Endodermal cell (in vitro differentiated cells): ENCODE results near the gene CEMIP2. TPM values are rescaled to one million over a fixed set of nuclear protein-coding genes. Genes with fewer than 3 reads are reported as not detected.

Source experiments
- DNase-seq: peaks from one replicate; pipeline ENCODE4 v3.0.0-alpha.2; 2017
- H3K27ac ChIP-seq: 2 replicates; pipeline ENCODE4 v1.5.1; 2013; ENCODE audit warnings: mild to moderate bottlenecking, low read depth, low read length, moderate library complexity
- H3K27me3 ChIP-seq: 2 replicates; pipeline ENCODE4 v1.6.1; 2013; ENCODE audit warnings: mild to moderate bottlenecking, low read length, moderate library complexity; ENCODE audit not compliant: insufficient read depth, control insufficient read depth, poor library complexity, severe bottlenecking
- H3K36me3 ChIP-seq: 2 replicates; pipeline ENCODE4 v1.7.0; 2013; ENCODE audit warnings: mild to moderate bottlenecking, low read length, moderate library complexity; ENCODE audit not compliant: control insufficient read depth, insufficient read depth
- H3K4me1 ChIP-seq: one replicate; pipeline ENCODE4 v1.7.0; 2013; ENCODE audit warnings: low read length; ENCODE audit not compliant: control insufficient read depth, insufficient read depth
- H3K4me3 ChIP-seq: 2 replicates; pipeline ENCODE4 v1.5.1; 2013; ENCODE audit warnings: mild to moderate bottlenecking, low read length, moderate library complexity
- H3K9ac ChIP-seq: 2 replicates; pipeline ENCODE4 v1.6.1; 2013; ENCODE audit warnings: mild to moderate bottlenecking, low read length, moderate library complexity; ENCODE audit not compliant: poor library complexity, severe bottlenecking; ENCODE audit errors: extremely low read depth
- H3K9me3 ChIP-seq: 2 replicates; pipeline ENCODE4 v1.6.1; 2013; ENCODE audit warnings: mild to moderate bottlenecking, low read length, moderate library complexity; ENCODE audit not compliant: control insufficient read depth
- H3K27ac Mint-ChIP-seq: 2 replicates; pipeline ENCODE4 v1.8.0; 2020; ENCODE audit warnings: mixed read lengths
- H3K27me3 Mint-ChIP-seq: 2 replicates; pipeline ENCODE4 v1.8.0; 2021; ENCODE audit warnings: mild to moderate bottlenecking, mixed read lengths; ENCODE audit not compliant: insufficient read depth
- H3K36me3 Mint-ChIP-seq: 2 replicates; pipeline ENCODE4 v1.8.0; 2020; ENCODE audit warnings: low read depth, mixed read lengths
- H3K4me1 Mint-ChIP-seq: 2 replicates; pipeline ENCODE4 v1.8.0; 2020; ENCODE audit warnings: mixed read lengths
- H3K4me3 Mint-ChIP-seq: 2 replicates; pipeline ENCODE4 v1.8.0; 2020; ENCODE audit warnings: mild to moderate bottlenecking, moderate library complexity, mixed read lengths
- H3K9me3 Mint-ChIP-seq: 2 replicates; pipeline ENCODE4 v1.8.0; 2020; ENCODE audit warnings: mild to moderate bottlenecking, mixed read lengths
- CTCF ChIP-seq: fragments of 200-600 bp; sonication (generic); conservative IDR thresholded peaks from 2 replicates; pipeline ENCODE4 v1.5.0; 2021; ENCODE audit warnings: antibody characterized with exemption, mild to moderate bottlenecking
- WGBS, 2 experiments: methylation state at CpG; one replicate each; pipeline versions ENCODE4 v1.1.5 to v1.1.7; 2013; ENCODE audit warnings: missing lambda C conversion rate in 2 of 2, mixed read lengths in 1 of 2; ENCODE audit not compliant: insufficient coverage in 1 of 2, insufficient read length in 1 of 2; 5-methylcytosine and 5-hydroxymethylcytosine counted together
- total RNA-seq, 2 donors: library from RNA; stranded (reverse); fragmentation: NEBNext Ultra II Directional in 1 of 2; extraction: Animal tissue kit (Norgen Biotek cat#: 25700) in 1 of 2; gene quantifications; 2 replicates in 1 of 2; 3 replicates in 1 of 2; pipeline ENCODE4 v1.2.1, GENCODE V29; 2021

CEMIP2 gene
- total RNA-seq, 2 donors from 2014 or later, result 57.9 to 70.1 TPM

- H3K36me3 Mint-ChIP-seq, result no peaks in the 10 kb centered on the region
- peaks cover 11% of the 10 kb centered on the region for H3K27me3 Mint-ChIP-seq
- H3K4me1 ChIP-seq, result peaks cover 12% of the 10 kb centered on the region
- no peaks in the 10 kb centered on the region for H3K9me3 Mint-ChIP-seq
- no peak overlapping the region for H3K4me3 ChIP-seq
- H3K27me3 ChIP-seq, result peaks cover 4% of the 10 kb centered on the region
- peak overlapping the region; percentile 91 for H3K4me3 Mint-ChIP-seq
- no peaks in the 10 kb centered on the region for H3K9me3 ChIP-seq
- H3K27ac ChIP-seq, result no peak overlapping the region
- TF ChIP-seq CTCF, result no peak
- H3K36me3 ChIP-seq, result no peaks in the 10 kb centered on the region
- no peak for DNase-seq
- peaks cover 20% of the 10 kb centered on the region for H3K4me1 Mint-ChIP-seq
- no peak overlapping the region for H3K9ac ChIP-seq
- no peak overlapping the region for H3K27ac Mint-ChIP-seq
- WGBS, 2 experiments, result 85 to 90% methylated on average over 1 to 3 of the region's 3 CpGs
These were observed 1.9 kb upstream of the CEMIP2 start for GRCh38 chr9:71770170-71770569.

- H3K27ac Mint-ChIP-seq, result peak overlapping the region; percentile 78
- H3K27ac ChIP-seq, result no peak overlapping the region
- H3K4me1 Mint-ChIP-seq, result peaks cover 26% of the 10 kb centered on the region
- peaks cover 11% of the 10 kb centered on the region for H3K27me3 Mint-ChIP-seq
- H3K36me3 ChIP-seq, result no peaks in the 10 kb centered on the region
- TF ChIP-seq CTCF, result peak; percentile 54
- peak; percentile 97 for DNase-seq
- H3K4me1 ChIP-seq, result peaks cover 16% of the 10 kb centered on the region
- no peaks in the 10 kb centered on the region for H3K36me3 Mint-ChIP-seq
- H3K9me3 ChIP-seq, result no peaks in the 10 kb centered on the region
- WGBS, 2 experiments, result 13 to 27% methylated on average over 14 to 45 of the region's 46 CpGs
- H3K27me3 ChIP-seq, result peaks cover 4% of the 10 kb centered on the region
- H3K4me3 Mint-ChIP-seq, result peak overlapping the region; percentile 91
- no peak overlapping the region for H3K9ac ChIP-seq
- no peaks in the 10 kb centered on the region for H3K9me3 Mint-ChIP-seq
- peak overlapping the region; percentile 81 for H3K4me3 ChIP-seq
These were observed 1.2 kb upstream of the CEMIP2 start for GRCh38 chr9:71769175-71770161.

- H3K36me3 Mint-ChIP-seq, result no peaks in the 10 kb centered on the region
- no peak for TF ChIP-seq CTCF
- Histone ChIP-seq H3K4me1 (peaks cover 23% of the 10 kb centered on the region), H3K27ac (peak overlapping the region; percentile 95), H3K9ac (peak overlapping the region; percentile 93), H3K27me3 (peaks cover 4% of the 10 kb centered on the region), H3K36me3 (no peaks in the 10 kb centered on the region), H3K9me3 (no peaks in the 10 kb centered on the region), H3K4me3 (peak overlapping the region; percentile 97)
- 0 to 1% methylated on average over 6 to 33 of the region's 33 CpGs for WGBS, 2 experiments
- peak overlapping the region; percentile 98 for H3K27ac Mint-ChIP-seq
- peaks cover 11% of the 10 kb centered on the region for H3K27me3 Mint-ChIP-seq
- H3K4me3 Mint-ChIP-seq, result peak overlapping the region; percentile 91
- peaks cover 39% of the 10 kb centered on the region for H3K4me1 Mint-ChIP-seq
- DNase-seq, result peak; percentile 76
- no peaks in the 10 kb centered on the region for H3K9me3 Mint-ChIP-seq
These were observed 464 bp downstream of the CEMIP2 start for GRCh38 chr9:71767776-71768321.
